Measurements from ENCODE around the gene ACTRT2. TPM values are rescaled to one million over a fixed set of nuclear protein-coding genes. Genes with fewer than 3 reads are reported as not detected.

The ACTRT2 gene
- total and polyA plus RNA-seq, 2 experiments from 2014 or later = not detected

DNA sequence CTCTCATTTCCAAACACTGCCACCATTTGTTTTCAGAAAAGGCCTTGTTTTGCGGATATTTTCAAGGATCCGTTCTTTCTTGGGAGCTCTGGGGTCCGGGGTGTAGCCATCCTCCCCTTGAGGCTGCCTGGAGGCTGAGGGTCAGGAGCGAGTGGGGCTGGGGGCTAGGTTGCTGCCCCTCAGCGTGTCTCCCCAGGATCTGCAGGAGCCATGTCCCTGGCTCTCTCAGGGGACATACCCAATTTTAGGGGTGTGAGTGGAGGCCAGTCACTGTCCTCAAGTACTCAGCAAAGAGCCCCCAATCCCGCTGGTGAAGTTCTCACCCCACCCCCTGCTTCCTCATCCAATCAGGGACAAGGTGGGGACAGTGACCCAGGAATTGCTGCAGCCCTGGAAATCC is 32.7 kb downstream of the ACTRT2 start:
- no peaks in the 10 kb centered on the region for H3K36me3 ChIP-seq (replicated peaks; ENCODE audit: insufficient read depth, low read depth)
- H3K4me2 ChIP-seq = no peak overlapping the region
- no peak for DNase-seq (ENCODE audit: low spot score)
- H3K79me2 ChIP-seq = no peaks in the 10 kb centered on the region
- no peak overlapping the region for H3K4me3 ChIP-seq
- H4K20me1 ChIP-seq (ENCODE audit: insufficient read depth, poor library complexity, severe bottlenecking) = no peaks in the 10 kb centered on the region
- no peaks in the 10 kb centered on the region for H3K4me1 ChIP-seq (ENCODE audit: insufficient read depth)
- peaks cover 17% of the 10 kb centered on the region for H3K27me3 ChIP-seq
- no peak overlapping the region for H2AFZ ChIP-seq
- H3K9me2 ChIP-seq (replicated peaks; ENCODE audit: insufficient read depth) = no peaks in the 10 kb centered on the region
- 71% methylated on average over 6 of the region's 6 CpGs for WGBS (ENCODE audit: low lambda C conversion rate, missing lambda C conversion rate)
- H3K9me3 ChIP-seq (ENCODE audit: low read depth) = no peaks in the 10 kb centered on the region
- TF ChIP-seq, protein P1, sequence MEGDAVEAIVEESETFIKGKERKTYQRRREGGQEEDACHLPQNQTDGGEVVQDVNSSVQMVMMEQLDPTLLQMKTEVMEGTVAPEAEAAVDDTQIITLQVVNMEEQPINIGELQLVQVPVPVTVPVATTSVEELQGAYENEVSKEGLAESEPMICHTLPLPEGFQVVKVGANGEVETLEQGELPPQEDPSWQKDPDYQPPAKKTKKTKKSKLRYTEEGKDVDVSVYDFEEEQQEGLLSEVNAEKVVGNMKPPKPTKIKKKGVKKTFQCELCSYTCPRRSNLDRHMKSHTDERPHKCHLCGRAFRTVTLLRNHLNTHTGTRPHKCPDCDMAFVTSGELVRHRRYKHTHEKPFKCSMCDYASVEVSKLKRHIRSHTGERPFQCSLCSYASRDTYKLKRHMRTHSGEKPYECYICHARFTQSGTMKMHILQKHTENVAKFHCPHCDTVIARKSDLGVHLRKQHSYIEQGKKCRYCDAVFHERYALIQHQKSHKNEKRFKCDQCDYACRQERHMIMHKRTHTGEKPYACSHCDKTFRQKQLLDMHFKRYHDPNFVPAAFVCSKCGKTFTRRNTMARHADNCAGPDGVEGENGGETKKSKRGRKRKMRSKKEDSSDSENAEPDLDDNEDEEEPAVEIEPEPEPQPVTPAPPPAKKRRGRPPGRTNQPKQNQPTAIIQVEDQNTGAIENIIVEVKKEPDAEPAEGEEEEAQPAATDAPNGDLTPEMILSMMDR (IDR thresholded peaks at IDR 0.05; ENCODE audit: poor library complexity) = no peak
- TF ChIP-seq EZH2phosphoT487 (IDR thresholded peaks at IDR 0.05; ENCODE audit: low read depth, severe bottlenecking, unreplicated experiment) = no peak
- TF ChIP-seq EZH2 (IDR thresholded peaks at IDR 0.05; ENCODE audit: borderline replicate concordance) = no peak
- no peak overlapping the region for H3K27ac ChIP-seq

DNA sequence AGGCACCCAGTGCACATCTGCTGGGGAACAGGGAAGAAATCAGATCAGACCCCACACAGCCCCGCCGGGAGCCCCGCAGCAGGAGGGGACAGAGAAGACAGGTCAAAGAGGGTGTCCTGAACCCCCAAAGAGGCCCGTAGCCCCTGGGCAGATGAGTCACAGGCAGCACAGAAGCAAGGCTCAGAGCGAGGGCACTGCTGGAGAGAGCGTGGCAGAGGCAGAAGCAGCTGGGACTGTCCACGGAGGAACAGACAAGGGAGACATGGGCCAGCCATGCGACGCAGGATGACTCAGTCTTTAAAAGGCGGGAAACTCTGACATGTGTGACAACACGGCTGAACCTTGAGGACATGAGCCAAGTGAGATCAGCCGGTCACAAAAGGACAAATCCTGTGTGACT is 33.2 kb downstream of the ACTRT2 start:
- H3K36me3 ChIP-seq (replicated peaks; ENCODE audit: insufficient read depth, low read depth) = no peaks in the 10 kb centered on the region
- H3K4me2 ChIP-seq = no peak overlapping the region
- DNase-seq (ENCODE audit: low spot score) = no peak
- no peaks in the 10 kb centered on the region for H4K20me1 ChIP-seq (ENCODE audit: insufficient read depth, poor library complexity, severe bottlenecking)
- no peak overlapping the region for H3K27ac ChIP-seq
- H3K4me3 ChIP-seq = no peak overlapping the region
- H3K79me2 ChIP-seq = no peaks in the 10 kb centered on the region
- TF ChIP-seq EZH2 (IDR thresholded peaks at IDR 0.05; ENCODE audit: borderline replicate concordance) = no peak
- H3K4me1 ChIP-seq (ENCODE audit: insufficient read depth) = no peaks in the 10 kb centered on the region
- H2AFZ ChIP-seq = no peak overlapping the region
- WGBS (ENCODE audit: low lambda C conversion rate, missing lambda C conversion rate) = 87% methylated on average over 12 of the region's 12 CpGs
- H3K9me3 ChIP-seq (ENCODE audit: low read depth) = no peaks in the 10 kb centered on the region
- peaks cover 22% of the 10 kb centered on the region for H3K27me3 ChIP-seq
- H3K9me2 ChIP-seq (replicated peaks; ENCODE audit: insufficient read depth) = no peaks in the 10 kb centered on the region

DNA sequence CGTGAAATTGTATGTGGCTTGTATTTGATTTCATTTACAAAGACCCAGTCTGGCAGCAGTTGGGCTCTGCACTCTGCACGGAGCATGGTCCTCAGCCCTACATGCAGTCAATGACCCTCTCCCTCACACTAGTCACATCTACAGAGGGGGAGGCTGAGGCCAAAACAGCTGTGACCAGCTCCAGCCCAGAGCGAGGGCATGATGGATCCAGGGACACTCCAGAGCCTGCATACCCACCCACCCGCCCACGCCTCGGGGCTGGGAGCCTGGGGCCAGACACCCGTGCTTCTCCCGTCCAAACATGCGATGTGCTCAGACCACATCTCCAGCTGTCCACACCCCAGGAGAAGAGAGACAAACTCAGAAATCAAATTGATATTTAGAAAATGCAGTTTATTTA is 33.8 kb downstream of the ACTRT2 start:
- TF ChIP-seq EZH2phosphoT487 (IDR thresholded peaks at IDR 0.05; ENCODE audit: low read depth, severe bottlenecking, unreplicated experiment) = no peak
- TF ChIP-seq, protein P1 (IDR thresholded peaks at IDR 0.05; ENCODE audit: poor library complexity) = no peak
- no peak for TF ChIP-seq EZH2 (IDR thresholded peaks at IDR 0.05; ENCODE audit: borderline replicate concordance)
- Histone ChIP-seq H4K20me1 (ENCODE audit: insufficient read depth, poor library complexity, severe bottlenecking) (no peaks in the 10 kb centered on the region), H3K27me3 (peaks cover 23% of the 10 kb centered on the region), H3K4me1 (ENCODE audit: insufficient read depth) (no peaks in the 10 kb centered on the region), H3K9me3 (ENCODE audit: low read depth) (no peaks in the 10 kb centered on the region), H3K4me3 (no peak overlapping the region), H3K4me2 (no peak overlapping the region), H3K27ac (no peak overlapping the region), H3K9me2 (replicated peaks; ENCODE audit: insufficient read depth) (no peaks in the 10 kb centered on the region), H2AFZ (no peak overlapping the region), H3K36me3 (replicated peaks; ENCODE audit: insufficient read depth, low read depth) (no peaks in the 10 kb centered on the region), H3K79me2 (no peaks in the 10 kb centered on the region)
- no peak for DNase-seq (ENCODE audit: low spot score)
- 88% methylated on average over 7 of the region's 9 CpGs for WGBS (ENCODE audit: low lambda C conversion rate, missing lambda C conversion rate)

DNA sequence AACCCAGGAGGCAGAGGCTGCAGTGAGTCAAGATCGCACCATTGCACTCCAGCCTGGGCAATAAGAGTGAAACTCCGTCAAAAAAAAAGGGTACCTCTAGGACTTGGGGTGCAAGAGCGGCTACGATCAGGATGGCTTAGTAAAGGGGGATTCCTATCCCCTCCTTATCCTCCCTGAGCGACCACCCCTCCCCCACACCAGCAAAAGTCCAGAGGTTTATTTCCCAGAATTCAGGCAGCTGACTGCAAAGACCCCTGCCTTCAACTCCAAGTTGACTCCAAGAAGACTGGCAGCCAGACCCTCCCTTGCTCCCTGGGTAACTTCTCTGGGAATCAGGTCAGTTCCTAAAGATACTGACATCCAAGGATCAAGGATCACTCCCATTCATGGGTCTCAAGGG is 35.4 kb downstream of the ACTRT2 start:
- no peak overlapping the region for H2AFZ ChIP-seq
- H3K79me2 ChIP-seq = no peaks in the 10 kb centered on the region
- H3K27ac ChIP-seq = no peak overlapping the region
- TF ChIP-seq EZH2phosphoT487 (IDR thresholded peaks at IDR 0.05; ENCODE audit: low read depth, severe bottlenecking, unreplicated experiment) = no peak
- TF ChIP-seq EZH2 (IDR thresholded peaks at IDR 0.05; ENCODE audit: borderline replicate concordance) = no peak
- TF ChIP-seq, protein P1 (IDR thresholded peaks at IDR 0.05; ENCODE audit: poor library complexity) = no peak
- no peaks in the 10 kb centered on the region for H3K4me1 ChIP-seq (ENCODE audit: insufficient read depth)
- H3K36me3 ChIP-seq (replicated peaks; ENCODE audit: insufficient read depth, low read depth) = no peaks in the 10 kb centered on the region
- H4K20me1 ChIP-seq (ENCODE audit: insufficient read depth, poor library complexity, severe bottlenecking) = no peaks in the 10 kb centered on the region
- peaks cover 28% of the 10 kb centered on the region for H3K27me3 ChIP-seq
- no peak overlapping the region for H3K4me2 ChIP-seq
- H3K9me2 ChIP-seq (replicated peaks; ENCODE audit: insufficient read depth) = no peaks in the 10 kb centered on the region
- WGBS (ENCODE audit: low lambda C conversion rate, missing lambda C conversion rate) = 81% methylated on average over 5 of the region's 5 CpGs
- DNase-seq (ENCODE audit: low spot score) = no peak
- H3K9me3 ChIP-seq (ENCODE audit: low read depth) = no peaks in the 10 kb centered on the region
- H3K4me3 ChIP-seq = no peak overlapping the region

Data from hepatocyte (in vitro differentiated cells).